ENCODE data around the gene CCDC9B.

CCDC9B gene

GRCh38 chr15:40369971-40370370 is 29.2 kb upstream of the CCDC9B start:
- TF ChIP-seq, protein P1, sequence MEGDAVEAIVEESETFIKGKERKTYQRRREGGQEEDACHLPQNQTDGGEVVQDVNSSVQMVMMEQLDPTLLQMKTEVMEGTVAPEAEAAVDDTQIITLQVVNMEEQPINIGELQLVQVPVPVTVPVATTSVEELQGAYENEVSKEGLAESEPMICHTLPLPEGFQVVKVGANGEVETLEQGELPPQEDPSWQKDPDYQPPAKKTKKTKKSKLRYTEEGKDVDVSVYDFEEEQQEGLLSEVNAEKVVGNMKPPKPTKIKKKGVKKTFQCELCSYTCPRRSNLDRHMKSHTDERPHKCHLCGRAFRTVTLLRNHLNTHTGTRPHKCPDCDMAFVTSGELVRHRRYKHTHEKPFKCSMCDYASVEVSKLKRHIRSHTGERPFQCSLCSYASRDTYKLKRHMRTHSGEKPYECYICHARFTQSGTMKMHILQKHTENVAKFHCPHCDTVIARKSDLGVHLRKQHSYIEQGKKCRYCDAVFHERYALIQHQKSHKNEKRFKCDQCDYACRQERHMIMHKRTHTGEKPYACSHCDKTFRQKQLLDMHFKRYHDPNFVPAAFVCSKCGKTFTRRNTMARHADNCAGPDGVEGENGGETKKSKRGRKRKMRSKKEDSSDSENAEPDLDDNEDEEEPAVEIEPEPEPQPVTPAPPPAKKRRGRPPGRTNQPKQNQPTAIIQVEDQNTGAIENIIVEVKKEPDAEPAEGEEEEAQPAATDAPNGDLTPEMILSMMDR (IDR thresholded peaks at IDR 0.05; ENCODE audit: control insufficient read depth, insufficient read depth, low read depth, low read length, missing control alignments), result no peak
- H3K4me3 ChIP-seq (ENCODE audit: control insufficient read depth, low read depth, low read length), result no peak overlapping the region
- DNase-seq (ENCODE audit: low read depth), result no peak

DNA sequence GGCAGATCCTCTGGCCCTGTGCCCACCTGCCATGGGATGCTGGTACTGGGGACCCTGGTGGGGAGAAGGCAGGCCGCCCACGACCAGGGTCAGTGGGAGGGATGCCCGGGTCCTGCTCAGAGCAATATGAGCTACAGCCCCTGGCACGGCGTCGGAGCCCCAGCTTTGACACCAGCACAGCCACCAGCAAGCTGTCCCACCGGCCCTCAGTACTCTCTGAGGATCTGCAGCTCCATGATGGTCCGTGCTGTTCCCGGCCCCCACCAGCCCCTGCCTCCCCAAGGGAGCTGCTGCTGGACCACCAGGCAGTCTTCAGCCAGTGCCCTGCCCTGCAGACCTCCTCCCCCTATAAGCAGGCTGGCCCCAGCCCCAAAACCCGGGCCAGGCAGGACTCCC is 28.7 kb upstream of the CCDC9B start:
- no peak for DNase-seq (ENCODE audit: low read depth)
- no peak overlapping the region for H3K4me3 ChIP-seq (ENCODE audit: control insufficient read depth, low read depth, low read length)
- TF ChIP-seq, protein P1 (IDR thresholded peaks at IDR 0.05; ENCODE audit: control insufficient read depth, insufficient read depth, low read depth, low read length, missing control alignments), result no peak

- H3K4me3 ChIP-seq (ENCODE audit: control insufficient read depth, low read depth, low read length), result no peak overlapping the region
- DNase-seq (ENCODE audit: low read depth), result no peak
- TF ChIP-seq, protein P1 (IDR thresholded peaks at IDR 0.05; ENCODE audit: control insufficient read depth, insufficient read depth, low read depth, low read length, missing control alignments), result no peak
Observed at GRCh38 chr15:40368719-40369473, 28.2 kb upstream of the CCDC9B start.

DNA sequence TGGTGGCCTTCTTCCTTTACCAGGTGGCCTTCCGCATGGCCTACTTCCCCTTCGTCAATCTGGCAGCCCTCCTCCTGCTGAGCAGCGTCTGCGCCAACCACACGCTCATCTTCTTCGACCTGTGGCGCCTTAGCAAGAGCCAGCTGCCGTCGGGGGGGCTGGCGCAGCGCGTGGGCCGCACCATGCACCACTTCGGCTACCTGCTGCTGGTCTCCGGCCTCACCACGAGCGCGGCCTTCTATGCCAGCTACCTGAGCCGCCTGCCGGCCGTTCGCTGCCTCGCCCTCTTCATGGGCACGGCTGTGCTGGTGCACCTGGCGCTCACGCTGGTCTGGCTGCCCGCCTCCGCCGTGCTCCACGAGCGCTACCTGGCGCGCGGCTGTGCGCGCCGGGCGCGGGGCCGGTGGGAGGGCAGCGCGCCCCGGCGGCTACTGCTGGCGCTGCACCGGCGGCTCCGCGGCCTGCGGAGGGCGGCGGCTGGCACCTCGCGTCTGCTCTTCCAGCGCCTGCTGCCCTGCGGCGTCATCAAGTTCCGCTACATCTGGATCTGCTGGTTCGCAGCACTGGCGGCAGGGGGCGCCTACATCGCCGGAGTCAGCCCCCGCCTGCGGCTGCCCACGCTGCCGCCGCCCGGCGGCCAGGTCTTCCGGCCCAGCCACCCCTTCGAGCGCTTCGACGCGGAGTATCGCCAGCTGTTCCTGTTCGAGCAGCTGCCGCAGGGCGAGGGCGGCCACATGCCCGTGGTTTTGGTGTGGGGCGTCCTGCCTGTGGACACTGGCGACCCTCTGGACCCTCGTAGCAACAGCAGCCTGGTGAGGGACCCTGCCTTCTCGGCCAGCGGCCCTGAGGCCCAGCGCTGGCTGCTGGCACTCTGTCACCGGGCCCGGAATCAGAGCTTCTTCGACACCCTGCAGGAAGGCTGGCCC is 27.2 kb upstream of the CCDC9B start:
- TF ChIP-seq, protein P1 (IDR thresholded peaks at IDR 0.05; ENCODE audit: control insufficient read depth, insufficient read depth, low read depth, low read length, missing control alignments), result peak; percentile 62
- no peak overlapping the region; the same call in 1 of the 2 replicates for H3K4me3 ChIP-seq (ENCODE audit: control insufficient read depth, low read depth, low read length)
- DNase-seq (ENCODE audit: low read depth), result peak; percentile 37

DNA sequence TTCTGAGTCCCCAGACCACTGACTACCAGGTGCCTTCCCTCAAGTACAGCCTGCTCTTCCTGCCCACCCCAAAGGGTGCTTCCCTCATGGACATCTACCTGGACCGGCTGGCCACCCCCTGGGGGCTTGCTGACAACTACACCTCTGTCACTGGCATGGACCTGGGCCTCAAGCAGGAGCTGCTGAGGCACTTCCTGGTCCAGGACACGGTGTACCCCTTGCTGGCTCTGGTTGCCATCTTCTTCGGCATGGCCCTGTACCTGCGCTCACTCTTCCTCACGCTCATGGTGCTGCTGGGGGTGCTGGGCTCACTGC is 26.6 kb upstream of the CCDC9B start:
- no peak overlapping the region for H3K4me3 ChIP-seq (ENCODE audit: control insufficient read depth, low read depth, low read length)
- TF ChIP-seq, protein P1 (IDR thresholded peaks at IDR 0.05; ENCODE audit: control insufficient read depth, insufficient read depth, low read depth, low read length, missing control alignments), result no peak
- DNase-seq (ENCODE audit: low read depth), result no peak

DNA sequence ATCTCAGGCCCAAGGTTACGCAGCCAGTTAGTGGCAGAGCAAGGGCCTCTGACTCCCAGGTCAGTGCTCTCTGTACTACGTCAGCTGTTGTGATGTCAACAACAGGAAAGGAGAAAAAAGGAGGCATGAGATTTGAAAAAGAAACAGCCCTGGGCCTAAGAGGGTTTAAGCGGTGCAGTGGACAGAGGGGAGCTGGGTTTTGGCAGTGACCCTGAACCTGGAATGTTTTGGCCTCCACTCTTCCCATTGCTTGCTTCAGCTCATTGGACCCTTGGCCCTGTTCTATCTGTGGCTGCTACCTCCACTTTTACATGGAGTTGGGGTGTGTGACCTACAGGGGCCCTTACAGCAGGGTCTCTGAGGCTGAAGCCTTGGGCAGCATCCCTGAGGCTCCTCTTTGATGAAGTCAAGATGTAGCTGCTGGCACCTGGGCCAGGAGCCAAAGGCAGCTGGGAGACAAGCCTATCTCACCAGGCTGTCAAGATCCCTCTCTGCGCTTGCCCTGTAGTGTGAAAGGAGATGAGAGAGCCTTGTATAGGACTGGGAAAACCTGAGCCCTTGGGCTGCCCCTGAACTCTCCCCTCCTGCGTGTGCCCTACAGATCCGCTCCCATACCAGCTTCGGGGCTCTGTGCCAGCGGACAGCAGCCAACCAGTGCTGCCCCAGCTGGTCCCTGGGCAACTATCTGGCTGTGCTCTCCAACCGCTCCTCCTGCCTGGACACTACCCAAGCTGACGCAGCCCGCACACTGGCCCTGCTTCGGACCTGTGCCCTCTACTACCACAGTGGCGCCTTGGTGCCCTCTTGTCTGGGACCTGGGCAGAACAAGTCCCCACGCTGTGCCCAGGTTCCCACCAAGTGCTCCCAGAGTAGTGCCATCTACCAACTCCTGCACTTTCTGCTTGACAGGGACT is 26.0 kb upstream of the CCDC9B start:
- no peak for DNase-seq (ENCODE audit: low read depth)
- no peak overlapping the region for H3K4me3 ChIP-seq (ENCODE audit: control insufficient read depth, low read depth, low read length)
- TF ChIP-seq, protein P1 (IDR thresholded peaks at IDR 0.05; ENCODE audit: control insufficient read depth, insufficient read depth, low read depth, low read length, missing control alignments), result no peak

Data from AG09309 (cell line).